ENCODE results near the gene LRRK2.

DNA sequence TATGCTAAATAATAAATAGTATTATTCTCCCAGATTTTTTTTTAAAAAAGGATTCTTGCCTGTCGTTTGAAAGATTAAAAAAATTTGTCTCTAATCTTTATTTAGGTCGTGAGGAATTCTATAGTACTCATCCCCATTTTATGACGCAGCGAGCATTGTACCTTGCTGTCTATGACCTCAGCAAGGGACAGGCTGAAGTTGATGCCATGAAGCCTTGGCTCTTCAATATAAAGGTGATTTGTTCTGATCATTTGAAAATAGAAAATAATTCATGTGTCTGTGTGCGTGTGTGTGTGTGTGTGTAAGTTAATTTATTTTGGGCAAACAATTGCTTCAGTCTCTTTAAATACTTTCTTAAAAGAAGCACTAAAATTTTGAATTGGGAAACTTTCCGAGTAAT is 84.2 kb downstream of the LRRK2 start:
- TF ChIP-seq, protein P1, sequence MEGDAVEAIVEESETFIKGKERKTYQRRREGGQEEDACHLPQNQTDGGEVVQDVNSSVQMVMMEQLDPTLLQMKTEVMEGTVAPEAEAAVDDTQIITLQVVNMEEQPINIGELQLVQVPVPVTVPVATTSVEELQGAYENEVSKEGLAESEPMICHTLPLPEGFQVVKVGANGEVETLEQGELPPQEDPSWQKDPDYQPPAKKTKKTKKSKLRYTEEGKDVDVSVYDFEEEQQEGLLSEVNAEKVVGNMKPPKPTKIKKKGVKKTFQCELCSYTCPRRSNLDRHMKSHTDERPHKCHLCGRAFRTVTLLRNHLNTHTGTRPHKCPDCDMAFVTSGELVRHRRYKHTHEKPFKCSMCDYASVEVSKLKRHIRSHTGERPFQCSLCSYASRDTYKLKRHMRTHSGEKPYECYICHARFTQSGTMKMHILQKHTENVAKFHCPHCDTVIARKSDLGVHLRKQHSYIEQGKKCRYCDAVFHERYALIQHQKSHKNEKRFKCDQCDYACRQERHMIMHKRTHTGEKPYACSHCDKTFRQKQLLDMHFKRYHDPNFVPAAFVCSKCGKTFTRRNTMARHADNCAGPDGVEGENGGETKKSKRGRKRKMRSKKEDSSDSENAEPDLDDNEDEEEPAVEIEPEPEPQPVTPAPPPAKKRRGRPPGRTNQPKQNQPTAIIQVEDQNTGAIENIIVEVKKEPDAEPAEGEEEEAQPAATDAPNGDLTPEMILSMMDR (IDR thresholded peaks at IDR 0.05; ENCODE audit: borderline replicate concordance, extremely low read depth, low read length, poor library complexity, severe bottlenecking) = no peak
- TF ChIP-seq EZH2 (IDR thresholded peaks at IDR 0.05; ENCODE audit: borderline replicate concordance, low read depth, low read length, severe bottlenecking) = no peak
